ENCODE measurements around the gene ZMAT1.

ZMAT1 gene

DNA sequence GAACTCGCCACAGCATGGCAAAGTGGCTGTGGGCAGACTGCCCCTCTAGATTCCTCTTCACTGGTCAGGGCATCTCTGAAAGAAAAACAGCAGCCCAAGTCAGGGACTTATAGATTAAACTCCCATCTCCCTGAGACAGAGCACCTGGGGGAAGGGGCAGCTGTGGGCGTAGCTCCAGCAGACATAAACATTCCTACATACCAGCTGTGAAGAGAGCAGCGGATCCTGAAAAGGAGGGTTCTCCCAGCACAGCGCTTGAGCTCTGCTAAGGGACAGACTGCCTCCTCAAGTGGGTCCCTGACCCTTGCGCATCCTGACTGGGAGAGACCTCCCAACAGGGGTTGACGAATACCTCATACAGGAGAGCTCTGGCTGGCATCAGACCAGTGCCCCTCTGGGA is 18.8 kb upstream of the ZMAT1 start:
- no peak for DNase-seq (ENCODE audit: low read depth)
- TF ChIP-seq, protein P1, sequence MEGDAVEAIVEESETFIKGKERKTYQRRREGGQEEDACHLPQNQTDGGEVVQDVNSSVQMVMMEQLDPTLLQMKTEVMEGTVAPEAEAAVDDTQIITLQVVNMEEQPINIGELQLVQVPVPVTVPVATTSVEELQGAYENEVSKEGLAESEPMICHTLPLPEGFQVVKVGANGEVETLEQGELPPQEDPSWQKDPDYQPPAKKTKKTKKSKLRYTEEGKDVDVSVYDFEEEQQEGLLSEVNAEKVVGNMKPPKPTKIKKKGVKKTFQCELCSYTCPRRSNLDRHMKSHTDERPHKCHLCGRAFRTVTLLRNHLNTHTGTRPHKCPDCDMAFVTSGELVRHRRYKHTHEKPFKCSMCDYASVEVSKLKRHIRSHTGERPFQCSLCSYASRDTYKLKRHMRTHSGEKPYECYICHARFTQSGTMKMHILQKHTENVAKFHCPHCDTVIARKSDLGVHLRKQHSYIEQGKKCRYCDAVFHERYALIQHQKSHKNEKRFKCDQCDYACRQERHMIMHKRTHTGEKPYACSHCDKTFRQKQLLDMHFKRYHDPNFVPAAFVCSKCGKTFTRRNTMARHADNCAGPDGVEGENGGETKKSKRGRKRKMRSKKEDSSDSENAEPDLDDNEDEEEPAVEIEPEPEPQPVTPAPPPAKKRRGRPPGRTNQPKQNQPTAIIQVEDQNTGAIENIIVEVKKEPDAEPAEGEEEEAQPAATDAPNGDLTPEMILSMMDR (IDR thresholded peaks at IDR 0.05; ENCODE audit: insufficient read depth, low read depth, low read length, missing control alignments): no peak
- no peak overlapping the region for H3K4me3 ChIP-seq (ENCODE audit: low read depth, low read length)

GRCh38 chrX:101932249-101932570 is 383 bp upstream of the ZMAT1 start:
- peak overlapping the region; percentile 47 for H3K4me3 ChIP-seq (ENCODE audit: low read depth, low read length)
- DNase-seq (ENCODE audit: low read depth): no peak
- TF ChIP-seq, protein P1 (IDR thresholded peaks at IDR 0.05; ENCODE audit: insufficient read depth, low read depth, low read length, missing control alignments): no peak

DNA sequence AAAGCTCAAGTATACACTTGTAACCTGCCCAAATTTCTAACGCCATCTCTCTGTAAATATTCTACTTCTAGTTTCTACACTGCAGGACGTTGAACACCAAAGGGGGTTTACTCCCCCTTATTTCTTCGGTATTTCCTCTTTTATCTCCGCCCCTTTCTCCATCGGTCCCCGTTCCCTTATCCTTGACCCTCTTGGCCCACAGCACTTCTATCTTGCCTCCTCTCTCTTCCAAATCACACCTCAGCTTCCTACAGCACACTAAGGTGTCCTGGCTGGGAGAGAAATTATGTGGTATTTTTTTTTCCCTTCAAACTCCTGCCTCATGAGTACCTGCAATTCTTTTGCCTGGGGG is 715 bp downstream of the ZMAT1 start:
- peak overlapping the region; percentile 47 for H3K4me3 ChIP-seq (ENCODE audit: low read depth, low read length)
- TF ChIP-seq, protein P1 (IDR thresholded peaks at IDR 0.05; ENCODE audit: insufficient read depth, low read depth, low read length, missing control alignments): no peak
- DNase-seq (ENCODE audit: low read depth): no peak

- TF ChIP-seq, protein P1 (IDR thresholded peaks at IDR 0.05; ENCODE audit: insufficient read depth, low read depth, low read length, missing control alignments): no peak
- H3K4me3 ChIP-seq (ENCODE audit: low read depth, low read length): no peak overlapping the region
- DNase-seq (ENCODE audit: low read depth): no peak
Observed at GRCh38 chrX:101925733-101926132, 6.1 kb downstream of the ZMAT1 start.

GRCh38 chrX:101918751-101919150 is 13.1 kb downstream of the ZMAT1 start:
- no peak overlapping the region for H3K4me3 ChIP-seq (ENCODE audit: low read depth, low read length)
- no peak for DNase-seq (ENCODE audit: low read depth)
- TF ChIP-seq, protein P1 (IDR thresholded peaks at IDR 0.05; ENCODE audit: insufficient read depth, low read depth, low read length, missing control alignments): no peak

- H3K4me3 ChIP-seq (ENCODE audit: low read depth, low read length): no peak overlapping the region
- TF ChIP-seq, protein P1 (IDR thresholded peaks at IDR 0.05; ENCODE audit: insufficient read depth, low read depth, low read length, missing control alignments): no peak
- no peak for DNase-seq (ENCODE audit: low read depth)
Observed at GRCh38 chrX:101906136-101906796, 25.6 kb downstream of the ZMAT1 start.

DNA sequence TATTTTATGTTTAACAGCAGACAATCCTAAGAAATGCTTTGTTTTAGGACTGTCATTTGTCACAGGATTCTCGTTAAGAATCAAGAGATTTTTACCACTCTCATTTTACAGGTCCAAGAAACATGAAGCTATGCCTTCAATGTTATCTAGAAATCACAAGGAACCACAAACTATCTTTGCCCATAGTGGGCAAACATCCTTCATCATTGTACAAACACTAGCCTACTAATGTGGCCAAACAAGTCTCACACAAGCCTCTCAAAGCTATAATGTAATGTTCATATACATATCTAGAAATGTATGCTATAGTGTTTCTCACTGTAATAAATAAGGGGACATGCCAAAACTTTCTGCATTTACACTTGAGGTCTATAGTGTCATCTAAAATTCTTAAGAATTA is 26.8 kb downstream of the ZMAT1 start:
- no peak for DNase-seq (ENCODE audit: low read depth)
- TF ChIP-seq, protein P1 (IDR thresholded peaks at IDR 0.05; ENCODE audit: insufficient read depth, low read depth, low read length, missing control alignments): no peak
- H3K4me3 ChIP-seq (ENCODE audit: low read depth, low read length): no peak overlapping the region
